T-helper 9 cell (primary cell): ENCODE measurements around the gene NUDT2.

Experiments
- DNase-seq: peaks from one replicate; pipeline ENCODE4 v3.0.0-alpha.2; 2020

Gene NUDT2

DNA sequence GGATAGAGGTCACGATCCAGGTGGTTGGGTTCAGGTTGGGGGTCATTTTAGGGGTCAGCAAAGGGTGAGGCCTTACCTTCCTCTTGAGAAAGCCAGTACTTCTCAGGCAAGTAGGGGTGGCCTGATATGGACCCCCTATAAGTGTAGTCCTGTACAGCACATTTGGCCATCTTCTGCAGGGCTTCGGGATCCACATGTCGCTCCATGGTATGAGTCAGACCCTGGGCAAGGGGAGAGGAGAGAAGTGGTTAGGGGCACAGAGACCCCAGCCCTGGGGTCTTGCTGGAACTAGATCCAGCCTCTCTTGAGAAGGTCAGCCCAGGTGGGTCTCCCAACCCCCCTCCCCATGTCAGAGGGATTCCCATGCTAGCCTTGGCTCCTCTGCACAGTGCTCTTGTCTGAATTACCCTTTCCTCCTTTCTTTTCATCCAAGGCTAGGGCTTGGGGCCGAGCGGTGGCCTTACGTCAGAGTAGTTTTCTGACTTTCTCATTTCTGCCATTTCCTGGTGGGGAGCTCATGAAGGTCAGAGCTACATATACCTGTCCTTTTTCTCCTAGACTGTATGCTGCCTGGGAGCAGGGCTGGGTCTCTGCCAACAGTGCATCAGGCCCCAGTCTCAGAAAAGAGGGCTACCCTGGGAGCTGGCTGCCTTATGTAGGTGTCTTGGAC is 56.3 kb downstream of the NUDT2 start:
- DNase-seq, result no peak

DNA sequence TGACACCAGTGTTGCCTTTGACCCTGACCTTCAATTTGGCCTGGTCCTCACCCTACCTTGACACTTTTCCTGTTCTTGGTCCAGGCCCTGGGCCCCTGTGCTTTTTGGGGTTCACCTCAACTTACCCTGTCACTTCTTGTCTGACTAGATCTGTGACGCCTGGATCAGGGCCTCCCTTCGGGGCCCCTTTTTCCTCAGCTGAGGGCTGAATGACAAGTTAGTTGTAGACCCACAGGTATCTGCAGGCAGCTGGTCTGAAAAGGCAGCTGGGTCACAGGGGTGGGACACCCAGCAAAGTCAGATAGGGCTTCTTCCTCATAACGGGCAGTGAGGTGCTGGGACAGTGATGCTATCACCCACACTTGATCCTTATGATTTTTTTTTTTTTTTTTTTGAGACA is 57.3 kb downstream of the NUDT2 start:
- no peak for DNase-seq

DNA sequence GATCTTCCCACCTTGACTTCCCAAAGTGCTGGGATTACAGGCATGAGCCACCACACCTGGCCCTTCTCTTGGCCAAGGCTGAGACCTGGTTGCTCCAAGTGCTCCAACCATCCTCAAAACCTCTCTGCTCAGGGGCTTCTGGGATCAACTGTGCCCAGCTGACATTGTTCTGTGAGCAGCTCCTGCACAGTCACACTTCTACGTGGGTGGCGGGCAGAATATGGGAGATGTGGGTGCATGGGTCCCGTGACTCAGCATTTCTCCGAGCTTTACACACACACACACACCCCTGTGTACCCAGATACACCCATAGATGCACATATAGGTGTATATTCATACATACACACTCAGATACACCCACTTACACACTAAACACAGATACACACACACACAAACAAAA is 57.9 kb downstream of the NUDT2 start:
- DNase-seq, result no peak

DNA sequence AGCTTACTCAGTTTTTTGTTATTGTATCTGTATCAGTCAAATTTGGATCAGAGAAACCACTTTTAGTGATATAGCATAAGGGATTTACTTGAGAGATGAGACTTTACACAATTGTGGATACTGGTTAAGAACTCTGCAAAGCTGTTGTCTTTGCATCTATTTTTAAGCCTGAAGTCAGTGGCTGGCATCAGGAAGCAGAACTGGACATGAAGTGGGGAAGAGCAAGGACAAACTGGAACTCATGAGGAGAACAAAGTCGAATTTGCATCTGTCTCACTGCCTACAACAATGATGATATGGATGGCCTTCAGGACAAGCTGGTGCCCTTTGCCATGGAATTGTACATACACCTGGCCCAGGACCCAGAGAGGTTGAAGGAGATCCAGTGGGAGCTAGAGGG is 63.1 kb downstream of the NUDT2 start:
- no peak for DNase-seq
